Measurements from ENCODE around the gene RFC3.

DNA sequence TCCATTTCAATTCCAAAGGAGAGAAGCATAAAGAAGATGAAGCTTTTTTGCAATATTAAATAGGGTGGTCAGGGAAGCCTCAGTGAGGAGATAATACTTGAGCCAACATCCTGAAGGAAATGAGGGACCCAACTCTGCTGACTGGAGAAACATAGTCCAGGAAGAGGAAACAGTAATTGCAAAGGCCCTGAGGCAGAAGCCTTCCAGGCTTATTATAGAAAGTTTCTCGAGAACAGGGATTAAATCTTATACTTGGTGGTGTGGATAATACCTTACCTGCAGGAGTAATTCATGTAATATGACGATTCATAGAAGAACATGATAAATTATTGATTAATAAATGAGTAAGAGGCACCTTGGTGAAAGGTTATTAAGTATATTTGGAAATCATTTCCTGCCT is 1.0 kb upstream of the RFC3 start:
- no peak for TF ChIP-seq SUZ12 (IDR thresholded peaks at IDR 0.05; ENCODE audit: extremely low read depth, insufficient read depth, insufficient read length)
- TF ChIP-seq YY1 (IDR thresholded peaks at IDR 0.05; ENCODE audit: insufficient read depth, insufficient read length): no peak

Data from NT2/D1 (cell line).